ENCODE data around the gene SCN2B.

SCN2B gene, protein sequence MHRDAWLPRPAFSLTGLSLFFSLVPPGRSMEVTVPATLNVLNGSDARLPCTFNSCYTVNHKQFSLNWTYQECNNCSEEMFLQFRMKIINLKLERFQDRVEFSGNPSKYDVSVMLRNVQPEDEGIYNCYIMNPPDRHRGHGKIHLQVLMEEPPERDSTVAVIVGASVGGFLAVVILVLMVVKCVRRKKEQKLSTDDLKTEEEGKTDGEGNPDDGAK

GRCh38 chr11:118175993-118176777, at the start of gene SCN2B:
Gene SCN2B, minus strand, starts transcription at chr11:118176639. Its CDS starts 208 bp downstream, at chr11:118176431.
- DNase-seq: no peak

DNA sequence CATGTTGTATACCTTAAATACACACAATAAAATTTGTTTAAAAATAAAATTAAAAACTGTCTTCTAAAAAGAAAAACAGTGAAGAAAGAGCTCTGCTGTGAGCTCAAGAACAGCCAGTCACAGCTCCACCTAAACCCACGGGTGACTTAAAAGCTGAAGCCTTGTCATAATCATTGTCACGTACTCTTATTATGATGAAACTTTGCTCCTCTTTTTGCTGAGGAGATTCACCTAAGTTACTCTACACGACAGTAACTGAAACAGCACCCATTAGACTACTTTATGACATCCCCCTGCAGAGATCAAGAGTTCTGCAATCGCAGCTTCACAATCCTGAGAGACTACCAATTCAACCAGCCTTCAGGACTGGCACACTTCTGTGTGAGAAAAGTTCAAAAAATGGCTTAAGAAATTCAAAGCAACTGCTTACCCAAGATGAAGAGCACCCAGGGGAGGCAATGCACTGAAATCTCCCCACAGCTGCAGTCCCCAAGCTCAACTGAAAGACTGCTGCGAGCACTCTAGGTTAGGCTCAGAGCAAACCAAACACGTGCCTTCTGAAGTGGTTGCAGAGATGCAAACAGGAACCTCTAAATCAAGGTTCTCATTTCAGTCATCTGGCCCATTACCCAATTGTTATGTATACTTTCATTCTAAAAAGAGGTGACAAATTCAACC, 48.2 kb upstream of the SCN2B start, which contains the start of gene JAML:
Gene JAML (minus strand): TSS at position 501 of the 678 bp plus-strand sequence. CDS start 10,145 bp downstream, outside the sequence.
- no peak for DNase-seq

DNA sequence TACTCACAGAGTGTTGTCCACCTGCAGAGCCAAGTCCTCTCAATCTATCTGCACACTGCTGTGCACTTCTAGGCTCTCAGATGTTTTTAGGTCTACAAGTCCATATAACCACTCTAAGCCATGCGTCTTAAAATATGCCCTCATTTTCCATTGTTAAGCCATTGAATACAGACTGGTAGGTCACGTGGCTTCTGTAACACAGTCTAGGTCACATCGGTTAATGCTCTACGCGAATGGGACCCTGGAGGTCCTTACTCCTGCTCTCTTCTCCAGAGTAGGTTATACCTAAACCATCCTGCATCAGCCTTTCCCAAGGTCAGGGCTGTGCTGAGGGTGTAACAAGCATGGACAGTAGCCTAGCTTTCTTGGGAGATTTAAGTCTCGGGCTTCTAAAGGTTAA, 47.6 kb upstream of the SCN2B start:
- no peak for DNase-seq

DNA sequence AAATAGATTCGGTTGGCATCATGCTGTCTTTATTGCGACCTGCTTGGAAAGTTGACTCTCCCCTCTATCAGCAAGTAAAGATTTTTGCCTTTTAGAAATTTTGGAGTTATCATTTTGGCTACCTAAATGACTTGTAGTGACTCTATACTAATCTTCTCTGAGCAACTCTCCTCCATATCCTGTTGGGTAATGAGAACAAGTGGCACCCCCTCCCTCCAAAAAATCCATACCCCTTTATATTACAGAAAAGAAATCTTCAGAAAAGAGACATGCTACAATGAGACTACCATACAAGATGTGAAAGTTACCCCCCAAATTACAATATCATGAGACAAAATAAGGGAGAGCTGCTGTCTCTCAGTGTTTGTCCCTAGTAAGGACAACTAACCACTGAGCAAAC, 47.1 kb upstream of the SCN2B start:
- DNase-seq: no peak

DNA sequence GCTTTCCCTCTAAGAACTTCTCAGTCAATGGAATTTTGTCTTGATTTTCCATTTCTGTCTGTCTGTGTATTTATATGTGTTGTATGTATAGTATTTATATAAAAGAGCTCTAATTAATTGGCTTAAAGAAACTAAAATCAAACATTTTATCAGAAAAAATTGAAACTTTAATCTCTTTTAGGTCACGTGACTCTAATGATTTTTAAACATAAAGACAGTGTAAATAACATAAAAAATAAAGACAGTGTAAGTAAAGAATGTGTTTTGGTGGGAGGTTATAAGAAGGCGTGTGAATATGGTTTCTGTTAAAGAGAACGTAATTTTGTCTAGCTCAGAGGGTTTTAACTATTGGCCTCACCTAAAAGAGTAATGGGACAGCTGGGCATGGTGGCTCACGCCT, 46.0 kb upstream of the SCN2B start:
- no peak for DNase-seq

DNA sequence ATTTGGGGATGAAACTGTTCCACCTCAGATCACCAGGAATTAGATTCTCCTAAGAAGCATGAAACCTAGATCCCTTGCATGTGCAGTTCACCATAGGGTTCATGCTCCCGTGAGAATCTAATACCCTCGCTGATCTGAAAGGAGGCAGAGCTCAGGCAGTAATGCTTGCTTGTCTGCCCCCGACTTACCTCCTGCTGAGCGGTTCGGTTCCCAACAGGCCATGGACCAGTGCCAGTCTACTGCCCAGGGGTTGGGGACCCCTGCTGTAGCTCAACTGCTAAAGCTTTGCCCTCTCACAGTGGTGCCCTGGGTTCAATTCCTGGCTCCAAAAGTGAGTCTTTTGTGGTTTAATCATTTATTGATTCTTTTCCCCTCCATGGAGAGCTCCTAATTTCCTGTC, 45.0 kb upstream of the SCN2B start:
- no peak for DNase-seq

- DNase-seq: no peak
Measured at GRCh38 chr11:118219732-118220131, 43.3 kb upstream of the SCN2B start.

DNA sequence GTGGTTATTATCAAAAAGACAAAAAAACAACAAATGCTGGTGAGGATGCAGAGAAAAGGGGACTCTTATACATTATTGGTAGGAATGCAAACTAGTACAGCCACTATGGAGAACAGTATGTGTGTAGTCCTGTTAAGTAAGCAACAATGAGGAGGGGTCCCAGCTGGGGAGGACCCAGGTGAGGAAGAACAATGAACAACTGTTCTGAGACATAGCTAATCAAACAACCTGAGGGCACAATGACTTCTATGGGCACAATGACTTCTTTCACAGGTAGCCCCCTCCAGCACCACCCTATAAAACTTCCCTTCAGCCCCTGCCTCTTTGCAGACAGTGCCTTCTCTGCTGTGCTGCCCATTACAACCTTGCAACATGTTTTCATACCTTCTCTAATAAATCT, 42.8 kb upstream of the SCN2B start:
- DNase-seq: no peak

DNA sequence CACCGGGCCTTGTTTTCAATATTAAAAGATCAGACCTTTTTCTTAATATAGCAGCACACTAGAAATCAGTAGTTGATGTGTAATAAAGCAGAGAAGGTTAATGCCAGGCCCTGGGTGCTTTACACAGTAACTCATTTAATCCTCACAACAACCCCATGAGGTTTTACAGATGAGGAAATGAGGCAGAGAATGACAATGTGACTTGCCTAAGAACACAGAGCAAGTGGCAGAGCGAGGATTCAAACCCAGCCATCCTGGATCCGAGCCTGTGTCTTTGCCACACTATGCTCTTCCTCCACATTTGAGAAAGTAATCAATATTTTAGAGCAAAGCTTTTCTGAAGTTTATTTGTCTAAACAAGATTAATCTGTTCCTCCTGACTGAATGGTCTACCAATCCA, 41.1 kb upstream of the SCN2B start:
- no peak for DNase-seq

GRCh38 chr11:118216621-118217481, 40.4 kb upstream of the SCN2B start:
- DNase-seq: no peak

DNA sequence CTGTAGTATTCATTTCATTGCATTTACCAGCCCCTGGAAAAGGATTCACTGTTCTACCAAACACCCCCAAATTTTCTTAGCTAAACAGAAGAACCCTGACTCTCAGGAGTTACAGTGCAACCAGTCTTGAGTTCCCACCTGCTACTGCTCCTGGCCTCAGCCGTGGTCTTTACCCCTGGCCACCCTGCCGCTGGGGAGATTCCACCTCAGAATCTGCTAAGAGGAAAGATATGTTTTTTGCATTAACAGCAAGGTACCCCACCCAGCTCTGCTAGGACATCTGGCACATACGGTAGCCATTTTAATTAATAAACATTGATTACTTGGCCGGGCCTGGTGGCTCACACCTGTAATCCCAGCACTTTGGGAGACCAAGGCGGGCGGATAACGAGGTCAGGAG, 39.3 kb upstream of the SCN2B start:
- no peak for DNase-seq

GRCh38 chr11:118215262-118215661, 38.8 kb upstream of the SCN2B start:
- no peak for DNase-seq

DNA sequence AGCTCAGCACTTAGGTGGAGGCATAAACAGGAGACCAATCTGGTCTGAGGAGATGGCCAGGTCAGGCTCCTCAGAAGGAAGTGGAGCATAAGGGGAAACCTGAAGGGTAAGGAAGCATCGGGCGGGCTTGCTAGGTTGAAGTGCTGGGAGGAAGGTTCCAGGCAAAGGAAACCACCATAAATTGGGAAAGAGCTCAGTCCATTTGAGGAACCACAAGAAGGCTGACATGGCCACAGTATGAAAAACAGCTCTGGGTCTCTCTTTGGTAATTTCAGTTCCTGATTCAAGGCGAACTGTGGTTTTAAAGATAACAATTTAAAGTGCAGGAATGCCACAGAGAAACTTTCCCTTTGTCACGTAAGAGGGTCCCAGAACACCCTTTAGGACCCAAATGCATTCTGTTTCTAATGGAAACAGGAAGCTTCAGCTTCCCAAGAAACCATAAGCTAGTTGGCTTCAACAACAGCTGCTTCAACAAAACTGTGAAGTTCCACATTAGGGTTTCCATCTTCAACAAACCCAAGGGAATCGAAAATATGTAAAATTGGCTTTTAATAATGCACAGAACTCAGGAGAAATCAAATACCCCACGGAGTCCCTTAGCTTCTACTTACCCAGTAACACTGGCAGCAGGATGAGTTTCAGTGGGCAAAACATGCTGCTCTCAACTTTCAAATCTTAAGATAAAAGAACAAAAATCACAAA, 37.9 kb upstream of the SCN2B start:
- no peak for DNase-seq

DNA sequence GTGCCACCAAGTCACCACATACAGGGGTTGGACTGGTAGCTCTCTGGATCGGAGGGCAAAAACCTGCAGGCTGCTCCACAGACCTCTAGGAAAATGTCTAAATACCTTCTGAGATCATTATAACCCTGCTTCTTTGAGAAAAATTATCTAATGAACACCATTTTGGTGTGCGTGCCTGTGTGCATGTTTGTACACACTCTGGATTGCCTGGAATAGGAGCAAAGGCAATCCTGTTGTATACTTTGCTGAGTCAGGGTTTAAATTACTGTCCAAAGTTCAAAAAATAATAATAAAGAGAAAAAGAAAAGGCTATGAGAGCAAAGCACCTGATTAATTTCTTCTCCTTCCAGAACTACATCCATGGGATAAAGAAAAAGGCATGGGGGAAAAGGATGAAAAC, 37.3 kb upstream of the SCN2B start:
- DNase-seq: no peak

GRCh38 chr11:118213201-118213600, 36.8 kb upstream of the SCN2B start:
- no peak for DNase-seq

GRCh38 chr11:118212781-118213191, 36.3 kb upstream of the SCN2B start:
- DNase-seq: no peak

GRCh38 chr11:118212131-118212725, 35.8 kb upstream of the SCN2B start:
- DNase-seq: no peak

GRCh38 chr11:118211006-118211405, 34.6 kb upstream of the SCN2B start:
- no peak for DNase-seq

DNA sequence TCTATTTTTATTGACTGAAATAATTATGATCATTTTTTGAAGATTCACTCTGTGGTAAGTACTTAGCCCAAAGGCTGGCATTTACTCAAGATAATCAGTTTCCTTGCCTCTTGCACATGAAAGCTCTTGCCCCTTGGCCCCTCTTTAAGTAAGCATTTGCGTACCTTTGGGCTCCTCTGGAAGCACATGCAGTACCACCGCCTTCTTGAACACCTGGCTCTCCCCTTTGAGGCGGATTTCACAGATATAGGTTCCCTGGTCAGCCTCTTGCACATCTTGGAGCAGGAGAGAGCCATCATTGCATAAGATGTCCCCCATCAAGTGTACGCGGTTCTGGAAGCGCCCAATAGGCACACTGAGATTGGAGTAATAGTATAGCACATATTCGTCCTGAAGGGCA, 33.9 kb upstream of the SCN2B start:
- DNase-seq: no peak

DNA sequence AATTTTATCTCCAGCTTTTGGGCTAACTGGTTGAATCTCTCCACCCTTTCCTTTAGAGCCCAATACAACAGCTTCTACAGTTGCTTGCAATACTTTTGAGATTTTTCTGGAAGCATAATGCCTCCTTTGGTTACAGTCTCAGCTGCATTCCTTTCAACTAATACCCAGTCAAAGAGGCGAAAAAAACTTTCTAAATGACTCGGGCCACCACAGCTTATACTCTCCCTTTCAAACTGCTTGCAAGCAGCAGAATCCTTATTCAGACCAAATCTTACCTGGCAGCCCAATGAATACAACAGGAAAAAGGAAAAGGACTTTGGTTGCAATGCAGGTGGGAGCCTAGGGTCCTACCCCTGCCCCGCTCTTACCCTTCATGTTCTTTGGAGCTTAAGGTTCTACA, 32.6 kb upstream of the SCN2B start:
- no peak for DNase-seq

- DNase-seq: no peak
Measured at GRCh38 chr11:118207079-118207478, 30.6 kb upstream of the SCN2B start.
